Breast epithelium (tissue), 4 donors: Measurements from ENCODE around the gene FBXO47. TPM values are rescaled to one million over a fixed set of nuclear protein-coding genes. Genes with fewer than 3 reads are reported as not detected.

ENCODE experiments used
- DNase-seq, 2 donors: peaks; one replicate each; pipeline ENCODE4 v3.0.0-alpha.2; 2019; ENCODE audit warnings: low spot score in 2 of 2
- H3K27ac ChIP-seq, 2 donors: fragments of 200-600 bp; sonication (generic) in 1 of 2; one replicate each; pipeline ENCODE4 v1.5.1; 2016 to 2019; ENCODE audit warnings: mild to moderate bottlenecking in 1 of 2
- H3K27me3 ChIP-seq, 2 donors: fragments of 200-600 bp; sonication (generic) in 1 of 2; one replicate each; pipeline versions ENCODE4 v1.5.1 to v1.6.0; 2017 to 2019; ENCODE audit warnings: control low read depth in 1 of 2, mild to moderate bottlenecking in 1 of 2
- H3K36me3 ChIP-seq: fragments of 200-600 bp; one replicate; pipeline ENCODE4 v1.5.1; 2019
- H3K4me1 ChIP-seq, 2 donors: fragments of 200-600 bp; sonication (generic); one replicate each; pipeline ENCODE4 v1.5.1; 2016 to 2019; ENCODE audit warnings: control low read depth in 1 of 2
- H3K4me3 ChIP-seq, 3 donors: fragments of 200-600 bp; sonication (generic); 1 replicate in 2 of 3; 2 replicates in 1 of 3; pipeline ENCODE4 v1.5.1; 2016 to 2019; ENCODE audit warnings: mild to moderate bottlenecking in 3 of 3, moderate library complexity in 2 of 3
- H3K9me3 ChIP-seq, 2 donors: fragments of 200-600 bp; sonication (generic) in 1 of 2; one replicate each; pipeline ENCODE4 v1.5.1; 2016 to 2019; ENCODE audit warnings: control low read depth in 1 of 2
- POLR2A ChIP-seq: fragments of 450-650 bp; IDR thresholded peaks from one replicate; pipeline ENCODE4 v1.6.1; 2016; ENCODE audit warnings: antibody characterized with exemption, mild to moderate bottlenecking, moderate library complexity
- POLR2AphosphoS5 ChIP-seq, 3 donors: sonication (generic); formaldehyde crosslinking; IDR thresholded peaks; one replicate each; pipeline ENCODE4 v1.6.1; 2017; ENCODE audit warnings: antibody characterized with exemption in 3 of 3
- intact Hi-C: fragments of 100-400 bp; cut with DNase I; formaldehyde crosslinking; loops from one replicate; pipeline ENCODE4 v1.15.1; 2023; ENCODE audit warnings: low total_unique reads
- total RNA-seq, 3 donors: library from RNA; depleted of rRNA; stranded (reverse); fragments of >200 nt; gene quantifications; one replicate each; pipeline ENCODE4 v1.1.0, GENCODE V29; 2016
- TF ChIP-seq, protein P1 (sequence below), 3 donors: fragments of 450-650 bp; IDR thresholded peaks; one replicate each; pipeline ENCODE4 v1.5.1; 2016 to 2017; ENCODE audit warnings: antibody characterized with exemption in 3 of 3, mild to moderate bottlenecking in 3 of 3, moderate library complexity in 3 of 3

FBXO47 gene, protein sequence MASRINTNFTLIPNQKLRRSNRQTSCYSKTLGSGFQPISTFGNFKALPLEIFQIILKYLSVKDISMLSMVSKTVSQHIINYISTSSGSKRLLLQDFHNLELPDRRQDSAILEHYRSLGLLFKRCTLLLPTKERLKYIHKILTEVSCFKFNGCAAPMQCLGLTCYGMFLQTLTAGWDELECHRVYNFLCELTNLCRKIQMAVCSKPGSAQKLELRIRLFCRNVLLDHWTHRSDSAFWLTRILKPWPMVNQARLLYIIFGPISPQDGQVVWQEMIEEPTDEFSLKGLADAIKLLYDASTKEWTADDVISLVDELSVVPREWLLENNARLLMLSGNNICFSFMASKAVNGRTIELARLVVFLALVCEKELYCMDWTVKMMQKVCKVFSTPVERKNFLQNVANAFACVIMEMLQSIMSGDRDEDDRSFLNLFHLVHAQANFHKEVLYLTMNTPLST
- total RNA-seq = not detected

DNA sequence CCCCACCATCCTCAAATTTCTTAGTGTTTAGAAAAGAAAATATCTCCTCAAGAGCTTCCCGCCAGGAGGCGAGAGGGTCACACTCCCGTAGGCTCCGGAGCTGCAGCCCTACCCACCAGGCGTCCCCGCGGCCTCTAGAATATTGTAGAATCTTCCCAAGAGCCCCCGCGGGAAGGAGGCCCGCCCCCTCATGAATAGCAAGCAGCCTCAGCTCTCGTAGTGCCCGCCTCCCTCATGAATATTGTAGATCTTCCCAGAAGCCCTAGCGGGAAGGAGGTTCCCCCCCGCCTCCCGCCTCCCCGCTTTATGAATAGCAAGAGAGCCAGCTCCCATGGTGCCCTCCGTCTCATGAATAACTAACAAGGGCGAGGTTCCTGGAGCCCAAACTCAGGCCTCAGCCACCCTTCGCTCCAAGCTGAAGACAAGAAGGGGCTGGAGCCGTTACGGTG is at the start of gene FBXO47:
Gene FBXO47 (minus strand): TSS at position 114 of the 449 bp plus-strand sequence. CDS start 4,378 bp downstream, outside the sequence.
- peak in 1 of 3 donors; percentile 13 for TF ChIP-seq POLR2AphosphoS5 (IDR thresholded peaks at IDR 0.05)
- TF ChIP-seq, protein P1, sequence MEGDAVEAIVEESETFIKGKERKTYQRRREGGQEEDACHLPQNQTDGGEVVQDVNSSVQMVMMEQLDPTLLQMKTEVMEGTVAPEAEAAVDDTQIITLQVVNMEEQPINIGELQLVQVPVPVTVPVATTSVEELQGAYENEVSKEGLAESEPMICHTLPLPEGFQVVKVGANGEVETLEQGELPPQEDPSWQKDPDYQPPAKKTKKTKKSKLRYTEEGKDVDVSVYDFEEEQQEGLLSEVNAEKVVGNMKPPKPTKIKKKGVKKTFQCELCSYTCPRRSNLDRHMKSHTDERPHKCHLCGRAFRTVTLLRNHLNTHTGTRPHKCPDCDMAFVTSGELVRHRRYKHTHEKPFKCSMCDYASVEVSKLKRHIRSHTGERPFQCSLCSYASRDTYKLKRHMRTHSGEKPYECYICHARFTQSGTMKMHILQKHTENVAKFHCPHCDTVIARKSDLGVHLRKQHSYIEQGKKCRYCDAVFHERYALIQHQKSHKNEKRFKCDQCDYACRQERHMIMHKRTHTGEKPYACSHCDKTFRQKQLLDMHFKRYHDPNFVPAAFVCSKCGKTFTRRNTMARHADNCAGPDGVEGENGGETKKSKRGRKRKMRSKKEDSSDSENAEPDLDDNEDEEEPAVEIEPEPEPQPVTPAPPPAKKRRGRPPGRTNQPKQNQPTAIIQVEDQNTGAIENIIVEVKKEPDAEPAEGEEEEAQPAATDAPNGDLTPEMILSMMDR (IDR thresholded peaks at IDR 0.05) = no peak
- H3K4me1 ChIP-seq = no peaks in the 10 kb centered on the region
- intact Hi-C loops = no loop called here
- no peaks in the 10 kb centered on the region for H3K9me3 ChIP-seq
- peak within 1 kb of the TSS; percentile 11 to 62 (median 40) for H3K4me3 ChIP-seq
- H3K36me3 ChIP-seq = no peaks in the 10 kb centered on the region
- H3K27ac ChIP-seq = peak within 1 kb of the TSS; percentile 68 to 84
- DNase-seq = peak; percentile 80 to 86
- no peaks in the 10 kb centered on the region for H3K27me3 ChIP-seq

DNA sequence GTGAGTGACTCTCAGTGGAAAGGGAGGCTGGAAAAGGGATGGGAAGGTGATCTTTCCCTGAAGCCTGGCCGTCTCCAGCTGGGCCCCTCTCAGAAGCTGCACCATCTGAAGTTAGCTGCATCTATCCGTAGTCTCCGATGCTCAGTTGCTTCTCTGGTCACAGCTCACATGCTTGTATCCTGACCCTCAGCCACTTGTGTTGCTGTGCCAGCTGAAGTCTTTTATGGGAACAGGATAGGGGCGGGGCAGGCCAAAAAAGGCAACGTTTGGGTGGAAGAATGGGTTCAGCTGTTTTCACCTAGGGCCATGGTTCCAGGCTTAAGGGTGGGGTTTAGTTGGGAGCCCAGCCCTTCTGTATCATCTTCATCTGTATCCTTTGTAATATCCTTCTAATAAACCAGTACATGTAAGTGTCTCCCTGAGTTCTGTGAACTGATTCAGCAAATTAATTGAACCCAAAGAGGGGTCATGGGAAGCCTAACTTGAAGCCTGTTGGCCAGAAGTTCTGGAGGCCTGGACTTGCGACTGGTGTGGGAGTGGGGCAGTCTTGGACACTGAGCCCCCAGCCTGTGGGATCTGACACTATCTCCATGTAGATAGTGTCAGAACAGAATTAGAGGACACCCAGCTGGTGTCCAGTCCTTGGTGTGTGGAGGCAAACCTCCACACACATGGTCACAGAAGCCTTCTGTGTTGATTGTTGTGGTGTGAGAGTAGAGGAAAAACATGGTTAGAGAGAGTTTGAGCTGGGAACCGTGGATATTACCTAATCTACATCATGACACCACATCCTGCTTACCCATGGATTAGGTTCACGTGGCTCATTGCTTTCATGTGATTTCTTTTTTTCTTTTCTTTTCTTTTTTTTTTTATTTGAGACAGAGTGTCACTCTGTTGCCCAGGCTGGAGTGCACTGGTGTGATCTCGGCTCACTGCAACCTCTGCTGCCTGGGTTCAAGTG is 49.3 kb upstream of the FBXO47 start:
- no peaks in the 10 kb centered on the region for H3K4me1 ChIP-seq
- H3K4me3 ChIP-seq = no peak overlapping the region
- no peaks in the 10 kb centered on the region for H3K9me3 ChIP-seq
- H3K27ac ChIP-seq = peak overlapping the region; percentile 21 to 52
- no peaks in the 10 kb centered on the region for H3K36me3 ChIP-seq
- TF ChIP-seq POLR2AphosphoS5 (IDR thresholded peaks at IDR 0.05) (no peak), POLR2A (no peak)
- TF ChIP-seq, protein P1 (IDR thresholded peaks at IDR 0.05) = no peak
- H3K27me3 ChIP-seq = no peaks in the 10 kb centered on the region
- DNase-seq = no peak
- intact Hi-C loops = no loop called here

DNA sequence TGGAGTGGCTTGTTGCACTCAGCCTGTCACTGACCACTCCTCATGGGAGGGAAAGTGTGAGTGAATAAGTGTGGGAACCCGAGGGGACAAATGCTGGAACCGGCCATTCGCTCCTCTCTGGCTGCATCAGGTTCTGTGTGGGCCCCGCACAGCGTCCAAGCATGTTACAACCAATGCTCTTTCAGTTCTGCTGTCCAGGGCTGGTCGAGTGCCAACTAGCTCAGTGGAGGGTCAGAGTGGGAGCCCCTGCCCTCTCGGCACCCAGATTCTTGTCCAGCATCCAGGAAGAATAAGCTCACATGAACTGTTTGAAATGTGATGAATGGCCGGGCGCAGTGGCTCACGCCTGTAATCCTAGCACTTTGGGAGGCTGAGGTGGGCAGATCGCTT is 48.3 kb upstream of the FBXO47 start:
- H3K4me3 ChIP-seq = no peak overlapping the region
- H3K9me3 ChIP-seq = no peaks in the 10 kb centered on the region
- H3K36me3 ChIP-seq = no peaks in the 10 kb centered on the region
- DNase-seq = no peak
- intact Hi-C loops = no loop called here
- TF ChIP-seq, protein P1 (IDR thresholded peaks at IDR 0.05) = no peak
- TF ChIP-seq POLR2A (no peak), POLR2AphosphoS5 (IDR thresholded peaks at IDR 0.05) (no peak)
- H3K27ac ChIP-seq = peak overlapping the region; percentile 45 to 77
- no peaks in the 10 kb centered on the region for H3K4me1 ChIP-seq
- no peaks in the 10 kb centered on the region for H3K27me3 ChIP-seq

DNA sequence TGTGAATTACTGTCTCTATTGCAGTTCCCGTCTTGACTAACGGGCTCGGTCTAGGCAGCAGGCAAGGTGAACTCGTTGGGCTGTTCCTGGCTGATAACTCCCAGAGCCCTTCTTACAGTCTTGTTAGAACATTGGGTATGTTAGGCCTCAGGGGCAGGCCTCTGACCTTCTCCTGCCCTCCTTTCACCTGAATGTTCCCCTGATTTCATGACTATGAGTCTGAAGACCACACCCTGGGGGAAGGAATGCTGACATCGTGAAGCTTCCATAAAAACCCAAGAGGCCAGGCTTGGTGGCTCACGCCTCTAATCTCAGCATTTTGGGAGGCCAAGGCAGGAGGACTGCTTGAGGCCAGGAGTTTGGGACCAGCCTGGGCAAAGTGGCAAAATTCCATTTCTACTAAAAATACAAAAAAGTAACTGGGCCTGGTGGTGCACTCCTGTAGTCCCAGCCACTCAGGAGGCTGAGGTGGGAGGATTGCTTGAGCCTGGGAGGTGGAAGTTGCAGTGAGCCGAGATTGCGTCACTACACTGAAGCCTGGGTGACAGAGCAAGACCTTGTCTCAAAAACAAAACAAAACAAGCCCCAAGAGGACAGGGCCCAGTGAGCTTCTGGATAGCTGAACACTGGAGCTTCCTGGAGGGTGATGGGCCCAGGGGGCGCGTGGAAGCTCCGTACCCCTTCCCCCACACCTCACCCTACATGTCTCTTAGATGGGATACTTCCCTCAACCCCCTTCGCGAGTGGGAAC is 47.8 kb upstream of the FBXO47 start:
- Histone ChIP-seq H3K4me3 (no peak overlapping the region), H3K9me3 (no peaks in the 10 kb centered on the region), H3K4me1 (no peaks in the 10 kb centered on the region), H3K36me3 (no peaks in the 10 kb centered on the region), H3K27me3 (no peaks in the 10 kb centered on the region), H3K27ac (peak overlapping the region; percentile 45 to 77)
- TF ChIP-seq, protein P1 (IDR thresholded peaks at IDR 0.05) = no peak
- no peak for TF ChIP-seq POLR2AphosphoS5 (IDR thresholded peaks at IDR 0.05)
- no peak for TF ChIP-seq POLR2A
- intact Hi-C loops = no loop called here
- no peak for DNase-seq
